Ectodermal cell (in vitro differentiated cells): ENCODE data around the gene ADAM22. TPM values are rescaled to one million over a fixed set of nuclear protein-coding genes. Genes with fewer than 3 reads are reported as not detected.
A peak's percentile ranks its signal among the peaks of the same experiment; 100 is the strongest.
"Not testable (repeated sequence)": the region's sequence is repeated elsewhere in the genome, so short reads cannot be mapped to it uniquely, and the experiment has no call there.

Experiments used
- H3K27ac ChIP-seq: 2 replicates; pipeline ENCODE4 v1.7.0; 2013; ENCODE audit warnings: mild to moderate bottlenecking, low read depth, low read length; ENCODE audit not compliant: insufficient read depth, poor library complexity, severe bottlenecking
- H3K27me3 ChIP-seq: 2 replicates; pipeline ENCODE4 v1.7.0; 2013; ENCODE audit warnings: mild to moderate bottlenecking, low read length; ENCODE audit not compliant: insufficient read depth, control insufficient read depth, poor library complexity, severe bottlenecking
- H3K36me3 ChIP-seq: one replicate; pipeline ENCODE4 v1.7.0; 2013; ENCODE audit warnings: low read length; ENCODE audit not compliant: control insufficient read depth, insufficient read depth
- H3K4me1 ChIP-seq: one replicate; pipeline ENCODE4 v1.7.0; 2013; ENCODE audit warnings: low read length; ENCODE audit not compliant: control insufficient read depth, insufficient read depth
- H3K4me3 ChIP-seq: 2 replicates; pipeline ENCODE4 v1.7.0; 2013; ENCODE audit warnings: low read depth, low read length, control low read depth; ENCODE audit not compliant: insufficient read depth
- H3K9me3 ChIP-seq: 2 replicates; pipeline ENCODE4 v1.7.0; 2013; ENCODE audit warnings: mild to moderate bottlenecking, low read length, moderate library complexity; ENCODE audit not compliant: control insufficient read depth
- WGBS, 2 experiments: methylation state at CpG; one replicate each; pipeline ENCODE4 v1.1.7; 2013; ENCODE audit warnings: missing lambda C conversion rate in 2 of 2; 5-methylcytosine and 5-hydroxymethylcytosine counted together
- polyA plus RNA-seq, 4 experiments: library from polyadenylated mRNA; stranded (reverse); fragments of 50-300 nt; gene quantifications; one replicate each; pipeline ENCODE4 v1.2.3, GENCODE V29; 2013

The ADAM22 gene
- 5.7 TPM for polyA plus RNA-seq (2013, experiment 1 of 4)
- polyA plus RNA-seq (2013, experiment 2 of 4): 7.8 TPM
- 6.1 TPM for polyA plus RNA-seq (2013, experiment 3 of 4)
- 6.5 TPM for polyA plus RNA-seq (2013, experiment 4 of 4)

- no peaks in the 10 kb centered on the region for H3K36me3 ChIP-seq
- peak within 1 kb of the TSS; percentile 68 for H3K4me3 ChIP-seq
- H3K27ac ChIP-seq: peak within 1 kb of the TSS; percentile 33
- no peaks in the 10 kb centered on the region for H3K9me3 ChIP-seq
- H3K27me3 ChIP-seq: peaks cover 16% of the 10 kb centered on the region
- H3K4me1 ChIP-seq: no peaks in the 10 kb centered on the region
- 0% methylated on average over 70 of the region's 70 CpGs for WGBS, 2 experiments
Measured at GRCh38 chr7:87933953-87934698, at the start of gene ADAM22. Gene ADAM22 (plus strand): TSS chr7:87934251. CDS start chr7:87934466, 215 bp downstream.

DNA sequence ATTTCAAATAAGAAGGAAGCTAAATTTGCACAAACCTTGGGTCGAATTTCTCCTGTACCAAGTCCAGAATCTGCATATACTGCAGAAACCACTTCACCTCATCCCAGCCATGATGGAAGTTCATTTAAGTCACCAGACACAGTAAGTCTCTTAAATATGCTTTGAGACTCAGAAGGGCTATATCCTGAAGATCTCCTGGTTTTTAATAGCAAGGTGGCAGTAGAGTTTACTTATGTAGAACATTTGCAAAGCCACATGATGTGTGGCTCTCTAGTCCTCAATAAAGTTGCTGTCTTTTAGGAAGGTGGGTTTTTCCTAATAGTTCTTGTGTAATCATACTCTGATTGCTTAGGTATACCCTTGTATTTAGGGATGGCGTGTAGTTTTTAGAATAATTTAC is 49.0 kb upstream of the ADAM22 start:
- WGBS, 2 experiments: 97 to 100% methylated on average over 1 to 2 of the region's 2 CpGs
- Histone ChIP-seq H3K9me3 (no peaks in the 10 kb centered on the region), H3K27me3 (no peaks in the 10 kb centered on the region), H3K4me3 (no peak overlapping the region), H3K27ac (no peak overlapping the region), H3K36me3 (peaks cover 27% of the 10 kb centered on the region), H3K4me1 (no peaks in the 10 kb centered on the region)

GRCh38 chr7:87886875-87887274 is 47.2 kb upstream of the ADAM22 start:
- no peaks in the 10 kb centered on the region for H3K4me1 ChIP-seq
- no peaks in the 10 kb centered on the region for H3K27me3 ChIP-seq
- peaks cover 26% of the 10 kb centered on the region for H3K36me3 ChIP-seq
- no peak overlapping the region for H3K4me3 ChIP-seq
- no peak overlapping the region for H3K27ac ChIP-seq
- no peaks in the 10 kb centered on the region for H3K9me3 ChIP-seq

GRCh38 chr7:87895363-87895762 is 38.7 kb upstream of the ADAM22 start:
- 93 to 95% methylated on average over 2 of the region's 2 CpGs for WGBS, 2 experiments
- H3K27ac ChIP-seq: no peak overlapping the region
- H3K9me3 ChIP-seq: no peaks in the 10 kb centered on the region
- H3K36me3 ChIP-seq: peaks cover 36% of the 10 kb centered on the region
- H3K4me3 ChIP-seq: no peak overlapping the region
- H3K4me1 ChIP-seq: no peaks in the 10 kb centered on the region
- no peaks in the 10 kb centered on the region for H3K27me3 ChIP-seq

GRCh38 chr7:87899255-87899654 is 34.8 kb upstream of the ADAM22 start:
- Histone ChIP-seq H3K27me3 (no peaks in the 10 kb centered on the region), H3K4me3 (no peak overlapping the region), H3K36me3 (peaks cover 21% of the 10 kb centered on the region), H3K9me3 (no peaks in the 10 kb centered on the region), H3K27ac (no peak overlapping the region), H3K4me1 (no peaks in the 10 kb centered on the region)
- WGBS, 2 experiments: 100% methylated on average over 2 of the region's 2 CpGs

DNA sequence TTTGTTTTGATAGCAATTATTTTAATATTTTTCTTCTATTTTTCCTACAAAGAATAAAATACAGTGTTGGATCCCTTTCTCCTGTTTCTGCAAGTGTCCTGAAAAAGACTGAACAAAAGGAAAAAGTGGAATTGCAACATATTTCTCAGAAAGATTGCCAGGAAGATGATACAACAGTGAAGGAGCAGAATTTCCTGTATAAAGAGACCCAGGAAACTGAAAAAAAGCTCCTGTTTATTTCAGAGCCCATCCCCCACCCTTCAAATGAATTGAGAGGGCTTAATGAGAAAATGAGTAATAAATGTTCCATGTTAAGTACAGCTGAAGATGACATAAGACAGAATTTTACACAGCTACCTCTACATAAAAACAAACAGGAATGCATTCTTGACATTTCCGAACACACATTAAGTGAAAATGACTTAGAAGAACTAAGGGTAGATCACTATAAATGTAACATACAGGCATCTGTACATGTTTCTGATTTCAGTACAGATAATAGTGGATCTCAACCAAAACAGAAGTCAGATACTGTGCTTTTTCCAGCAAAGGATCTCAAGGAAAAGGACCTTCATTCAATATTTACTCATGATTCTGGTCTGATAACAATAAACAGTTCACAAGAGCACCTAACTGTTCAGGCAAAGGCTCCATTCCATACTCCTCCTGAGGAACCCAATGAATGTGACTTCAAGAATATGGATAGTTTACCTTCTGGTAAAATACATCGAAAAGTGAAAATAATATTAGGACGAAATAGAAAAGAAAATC is 26.7 kb upstream of the ADAM22 start:
- not testable (repeated sequence) for H3K4me1 ChIP-seq, H3K9me3 ChIP-seq, H3K27ac ChIP-seq, H3K27me3 ChIP-seq, H3K4me3 ChIP-seq
- H3K36me3 ChIP-seq: peaks cover 11% of the 10 kb centered on the region
- 95 to 100% methylated on average over 2 to 3 of the region's 3 CpGs for WGBS, 2 experiments

- H3K4me3 ChIP-seq, H3K4me1 ChIP-seq, H3K9me3 ChIP-seq, H3K27me3 ChIP-seq, H3K27ac ChIP-seq: not testable (repeated sequence)
- H3K36me3 ChIP-seq: peaks cover 11% of the 10 kb centered on the region
- 90 to 96% methylated on average over 4 of the region's 4 CpGs for WGBS, 2 experiments
Measured at GRCh38 chr7:87908814-87909213, 25.2 kb upstream of the ADAM22 start.

DNA sequence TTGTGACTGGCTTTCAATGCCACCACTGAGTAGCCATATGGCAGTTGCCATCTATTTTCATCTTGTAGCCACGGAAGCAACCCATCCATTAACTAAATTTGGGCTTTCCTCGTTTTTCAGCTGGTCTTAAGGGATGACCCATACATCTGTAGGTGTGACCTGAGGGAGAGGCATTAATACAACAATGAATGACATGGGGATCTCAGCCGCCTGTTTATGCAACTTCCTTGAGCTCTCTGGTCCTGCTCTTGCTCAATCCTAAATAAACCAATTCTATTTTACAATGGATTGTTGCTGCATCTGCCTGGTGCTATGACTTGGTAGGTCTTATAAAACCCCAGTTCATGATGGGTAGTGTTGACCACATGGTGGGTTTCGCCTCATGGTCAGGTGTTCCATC is 21.9 kb upstream of the ADAM22 start:
- Histone ChIP-seq H3K27ac (no peak overlapping the region), H3K36me3 (peaks cover 5% of the 10 kb centered on the region), H3K4me1 (no peaks in the 10 kb centered on the region), H3K4me3 (no peak overlapping the region), H3K9me3 (no peaks in the 10 kb centered on the region), H3K27me3 (no peaks in the 10 kb centered on the region)
- 93 to 96% methylated on average over 4 of the region's 4 CpGs for WGBS, 2 experiments

- H3K4me3 ChIP-seq: no peak overlapping the region
- 87 to 89% methylated on average over 1 of the region's 1 CpG for WGBS, 2 experiments
- H3K27me3 ChIP-seq: no peaks in the 10 kb centered on the region
- no peaks in the 10 kb centered on the region for H3K4me1 ChIP-seq
- H3K9me3 ChIP-seq: no peaks in the 10 kb centered on the region
- no peak overlapping the region for H3K27ac ChIP-seq
- H3K36me3 ChIP-seq: no peaks in the 10 kb centered on the region
Measured at GRCh38 chr7:87918740-87919139, 15.3 kb upstream of the ADAM22 start.

DNA sequence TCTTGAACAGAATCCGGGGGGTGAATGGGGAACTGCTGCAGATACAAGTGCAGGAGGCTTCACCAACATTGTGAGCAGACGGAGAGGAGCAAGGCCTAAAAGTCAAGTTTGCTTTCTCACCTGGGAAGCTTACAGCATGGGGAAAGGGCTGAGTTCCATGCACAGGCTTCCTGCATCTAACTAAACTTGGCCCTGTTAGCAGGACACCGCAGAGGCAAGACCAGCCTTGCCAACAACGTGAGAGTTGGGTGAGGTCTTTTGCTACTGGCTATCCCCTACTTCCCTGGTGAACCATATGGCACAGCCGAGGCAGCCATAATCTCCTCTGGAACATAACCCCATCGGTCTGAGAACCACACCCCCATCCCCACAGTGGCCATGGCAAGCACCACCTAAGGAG is 14.2 kb upstream of the ADAM22 start:
- Histone ChIP-seq H3K36me3 (no peaks in the 10 kb centered on the region), H3K4me1 (no peaks in the 10 kb centered on the region), H3K27ac (no peak overlapping the region), H3K4me3 (no peak overlapping the region), H3K9me3 (no peaks in the 10 kb centered on the region), H3K27me3 (no peaks in the 10 kb centered on the region)
- 93 to 94% methylated on average over 6 of the region's 6 CpGs for WGBS, 2 experiments
